ACC112 (cell line): ENCODE results near the gene ECSIT.
"Not testable (repeated sequence)": the region's sequence is repeated elsewhere in the genome, so short reads cannot be mapped to it uniquely, and the experiment has no call there.

Experiments
- H2AFZ ChIP-seq: fragments of 200-600 bp; sonication (generic); one replicate; pipeline ENCODE4 v1.6.0; 2017; ENCODE audit warnings: antibody characterized with exemption, low read length; ENCODE audit not compliant: unreplicated experiment
- H3K27ac ChIP-seq: fragments of 200-600 bp; sonication (generic); 2 replicates; pipeline ENCODE4 v1.5.1; 2014; ENCODE audit warnings: low read depth, mild to moderate bottlenecking, antibody characterized with exemption, low read length, moderate library complexity
- H3K27me3 ChIP-seq: fragments of 200-600 bp; sonication (generic); 2 replicates; pipeline ENCODE4 v1.6.1; 2014; ENCODE audit warnings: mild to moderate bottlenecking, antibody characterized with exemption, low read length, moderate library complexity, mixed read lengths; ENCODE audit not compliant: insufficient read depth
- H3K36me3 ChIP-seq: fragments of 200-600 bp; sonication (generic); 2 replicates; pipeline ENCODE4 v1.6.1; 2016; ENCODE audit warnings: mild to moderate bottlenecking, antibody characterized with exemption, low read length, moderate library complexity, mixed read lengths; ENCODE audit not compliant: insufficient read depth
- H3K4me1 ChIP-seq: fragments of 200-600 bp; sonication (generic); one replicate; pipeline ENCODE4 v1.6.1; 2016; ENCODE audit warnings: low read length, mixed read lengths; ENCODE audit not compliant: insufficient read depth, unreplicated experiment, control insufficient read depth
- H3K4me3 ChIP-seq: fragments of 200-600 bp; sonication (generic); 2 replicates; pipeline ENCODE4 v1.5.1; 2014; ENCODE audit warnings: mild to moderate bottlenecking, low read depth, low read length
- H3K79me2 ChIP-seq: fragments of 200-600 bp; sonication (generic); one replicate; pipeline ENCODE4 v1.6.0; 2016; ENCODE audit warnings: low read length; ENCODE audit not compliant: control insufficient read depth, unreplicated experiment, insufficient read depth

The ECSIT gene

GRCh38 chr19:11475343-11475742 lies 53.6 kb downstream of the ECSIT start:
- not testable (repeated sequence) for H3K4me1 ChIP-seq

DNA sequence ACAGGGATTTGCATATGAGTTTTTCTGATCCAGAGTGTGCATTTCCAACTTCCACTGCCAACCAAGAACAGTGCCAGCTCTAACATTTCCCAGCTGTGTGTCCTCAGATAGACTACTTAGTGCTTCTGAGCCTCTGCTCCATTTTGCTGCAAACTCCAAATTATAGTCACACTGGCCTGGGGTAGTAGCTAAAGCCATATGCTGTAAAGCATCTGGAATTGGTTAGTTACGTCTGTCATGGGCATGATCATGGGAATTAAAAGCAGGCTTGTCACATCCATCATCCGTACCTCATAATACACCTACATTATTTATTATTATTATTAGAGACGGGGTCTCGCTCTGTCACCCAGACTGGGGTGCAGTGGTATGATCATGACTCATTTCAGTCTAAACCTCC lies 55.2 kb downstream of the ECSIT start:
- H2AFZ ChIP-seq, result no peak overlapping the region
- no peaks in the 10 kb centered on the region for H3K79me2 ChIP-seq
- no peak overlapping the region for H3K4me3 ChIP-seq
- H3K36me3 ChIP-seq, result no peaks in the 10 kb centered on the region
- H3K4me1 ChIP-seq, result no peaks in the 10 kb centered on the region
- no peaks in the 10 kb centered on the region for H3K27me3 ChIP-seq
- H3K27ac ChIP-seq, result no peak overlapping the region

More at GRCh38 chr19:11475343-11475742, 53.6 kb downstream of the ECSIT start:
- H3K4me3 ChIP-seq, H3K27ac ChIP-seq, H3K36me3 ChIP-seq, H3K79me2 ChIP-seq, H2AFZ ChIP-seq, H3K27me3 ChIP-seq: not testable (repeated sequence)

DNA sequence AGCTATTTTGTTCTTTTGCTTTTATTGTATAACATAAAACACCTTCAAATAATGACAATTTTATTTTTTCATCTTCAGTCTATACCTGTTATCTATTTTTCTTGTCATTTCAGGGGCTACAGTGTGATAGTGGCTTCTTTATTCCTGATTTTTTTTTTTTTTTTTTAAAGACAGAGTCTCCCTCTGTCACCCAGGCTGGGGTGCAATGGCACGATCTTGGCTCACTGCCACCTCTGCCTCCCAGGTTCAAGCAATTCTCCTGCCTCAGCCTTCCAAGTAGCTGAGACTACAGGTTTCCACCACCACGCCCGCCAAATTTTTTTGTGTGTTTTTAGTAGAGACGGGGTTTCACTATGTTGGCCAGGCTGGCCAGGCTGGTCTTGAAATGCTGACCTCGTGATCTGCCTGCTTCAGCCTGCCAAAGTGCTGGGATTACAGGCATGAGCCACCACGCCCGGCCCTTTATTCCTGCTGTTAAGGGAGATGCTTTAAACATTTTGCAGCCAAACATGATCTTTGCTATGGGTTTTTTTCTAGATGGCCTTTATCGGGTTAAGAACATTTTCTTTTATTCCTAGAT lies 60.6 kb downstream of the ECSIT start:
- not testable (repeated sequence) for H2AFZ ChIP-seq, H3K79me2 ChIP-seq, H3K27ac ChIP-seq, H3K4me3 ChIP-seq, H3K27me3 ChIP-seq, H3K36me3 ChIP-seq, H3K4me1 ChIP-seq

DNA sequence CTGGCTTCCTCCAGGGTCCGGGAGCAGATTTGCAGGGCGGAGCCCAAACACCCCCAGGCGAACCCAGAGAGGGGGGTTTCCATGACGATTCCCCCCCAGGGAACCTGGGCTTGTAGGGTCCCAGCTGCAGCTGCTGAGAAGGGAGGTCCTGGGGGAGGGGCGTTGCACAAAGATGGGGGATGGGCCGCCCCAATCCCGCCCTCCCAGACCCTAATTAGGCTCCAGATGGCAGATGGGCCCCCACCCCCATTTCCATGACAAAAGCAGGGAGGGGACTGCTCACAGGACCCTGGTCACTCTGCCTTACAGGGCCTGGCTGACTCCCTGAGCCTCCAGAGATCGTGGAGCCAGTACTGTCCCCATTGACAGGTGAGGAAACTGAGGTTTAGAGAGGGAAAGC lies 63.3 kb downstream of the ECSIT start:
- Histone ChIP-seq H3K27me3 (no peaks in the 10 kb centered on the region), H3K79me2 (no peaks in the 10 kb centered on the region), H3K36me3 (no peaks in the 10 kb centered on the region)

DNA sequence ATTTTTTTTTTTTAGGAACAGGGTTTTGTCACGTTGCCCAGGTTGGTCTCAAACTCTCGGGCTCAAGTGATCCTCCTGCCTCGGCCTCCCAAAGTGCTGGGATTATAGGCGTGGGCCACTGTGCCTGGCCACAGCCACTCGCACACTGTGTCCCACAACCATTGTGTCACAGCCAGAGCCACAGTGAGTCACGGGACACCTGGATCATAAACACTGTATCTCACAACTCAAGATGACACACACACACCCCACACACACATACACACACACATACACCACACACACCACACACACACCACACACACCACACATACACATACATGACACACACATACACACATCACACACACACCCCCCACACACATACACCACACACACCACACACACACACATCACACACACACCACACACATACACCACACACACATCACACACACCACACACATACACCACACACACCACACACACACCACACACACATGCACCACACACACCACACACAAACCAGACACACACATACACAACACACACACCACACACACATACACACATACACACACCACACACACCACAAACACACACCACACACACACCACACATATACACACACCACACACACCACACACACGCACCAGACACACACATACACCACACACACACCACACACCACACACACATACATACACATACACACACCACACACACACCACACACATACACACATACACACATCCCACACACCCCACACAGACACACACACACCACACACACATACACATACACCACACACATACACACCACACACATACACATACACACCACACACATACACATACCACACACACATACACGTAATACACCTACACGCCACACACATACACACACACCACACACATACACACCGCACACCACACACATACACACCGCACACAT lies 64.3 kb downstream of the ECSIT start:
- H3K27ac ChIP-seq, result no peak overlapping the region
- no peaks in the 10 kb centered on the region for H3K79me2 ChIP-seq
- H3K4me1 ChIP-seq, result no peaks in the 10 kb centered on the region
- H3K27me3 ChIP-seq, result no peaks in the 10 kb centered on the region
- H3K36me3 ChIP-seq, result no peaks in the 10 kb centered on the region
- H2AFZ ChIP-seq, result no peak overlapping the region
- no peak overlapping the region for H3K4me3 ChIP-seq

More for the DNA sequence above, 63.3 kb downstream of the ECSIT start:
- Histone ChIP-seq H3K4me3 (no peak overlapping the region), H2AFZ (no peak overlapping the region), H3K4me1 (no peaks in the 10 kb centered on the region), H3K27ac (no peak overlapping the region)

GRCh38 chr19:11463391-11463790 lies 65.5 kb downstream of the ECSIT start:
- H2AFZ ChIP-seq, result no peak overlapping the region
- H3K79me2 ChIP-seq, result no peaks in the 10 kb centered on the region

GRCh38 chr19:11461453-11461852 lies 67.5 kb downstream of the ECSIT start:
- no peaks in the 10 kb centered on the region for H3K27me3 ChIP-seq
- no peak overlapping the region for H2AFZ ChIP-seq
- no peaks in the 10 kb centered on the region for H3K4me1 ChIP-seq
- H3K4me3 ChIP-seq, result no peak overlapping the region
- H3K27ac ChIP-seq, result no peak overlapping the region
- no peaks in the 10 kb centered on the region for H3K79me2 ChIP-seq
- H3K36me3 ChIP-seq, result no peaks in the 10 kb centered on the region

More at GRCh38 chr19:11463391-11463790, 65.5 kb downstream of the ECSIT start:
- Histone ChIP-seq H3K27me3 (no peaks in the 10 kb centered on the region), H3K4me3 (no peak overlapping the region), H3K4me1 (no peaks in the 10 kb centered on the region), H3K36me3 (no peaks in the 10 kb centered on the region), H3K27ac (no peak overlapping the region)

GRCh38 chr19:11460207-11460606 lies 68.7 kb downstream of the ECSIT start:
- Histone ChIP-seq H3K27ac (no peak overlapping the region), H3K79me2 (no peaks in the 10 kb centered on the region), H3K27me3 (no peaks in the 10 kb centered on the region), H2AFZ (no peak overlapping the region), H3K4me3 (no peak overlapping the region), H3K4me1 (no peaks in the 10 kb centered on the region), H3K36me3 (no peaks in the 10 kb centered on the region)

DNA sequence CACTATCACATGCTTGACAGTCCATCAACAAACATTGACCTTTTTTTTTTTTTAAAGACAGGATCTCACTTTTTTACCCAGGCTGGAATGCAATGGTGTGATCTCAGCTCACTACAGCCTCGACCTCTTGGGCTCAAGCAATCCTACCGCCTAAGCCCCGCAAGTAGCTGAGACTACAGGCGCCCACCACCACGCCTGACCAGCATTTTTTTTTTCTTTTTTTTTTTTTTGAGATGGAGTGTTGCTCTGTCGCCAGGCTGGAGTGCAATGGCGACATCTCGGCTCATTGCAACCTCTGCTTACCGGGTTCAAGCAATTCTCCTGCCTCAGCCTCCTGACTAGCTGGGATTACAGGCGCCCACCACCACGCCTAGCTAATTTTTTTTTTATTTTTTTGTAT lies 70.0 kb downstream of the ECSIT start:
- H3K27me3 ChIP-seq, H2AFZ ChIP-seq, H3K79me2 ChIP-seq, H3K4me3 ChIP-seq, H3K36me3 ChIP-seq, H3K27ac ChIP-seq, H3K4me1 ChIP-seq: not testable (repeated sequence)

DNA sequence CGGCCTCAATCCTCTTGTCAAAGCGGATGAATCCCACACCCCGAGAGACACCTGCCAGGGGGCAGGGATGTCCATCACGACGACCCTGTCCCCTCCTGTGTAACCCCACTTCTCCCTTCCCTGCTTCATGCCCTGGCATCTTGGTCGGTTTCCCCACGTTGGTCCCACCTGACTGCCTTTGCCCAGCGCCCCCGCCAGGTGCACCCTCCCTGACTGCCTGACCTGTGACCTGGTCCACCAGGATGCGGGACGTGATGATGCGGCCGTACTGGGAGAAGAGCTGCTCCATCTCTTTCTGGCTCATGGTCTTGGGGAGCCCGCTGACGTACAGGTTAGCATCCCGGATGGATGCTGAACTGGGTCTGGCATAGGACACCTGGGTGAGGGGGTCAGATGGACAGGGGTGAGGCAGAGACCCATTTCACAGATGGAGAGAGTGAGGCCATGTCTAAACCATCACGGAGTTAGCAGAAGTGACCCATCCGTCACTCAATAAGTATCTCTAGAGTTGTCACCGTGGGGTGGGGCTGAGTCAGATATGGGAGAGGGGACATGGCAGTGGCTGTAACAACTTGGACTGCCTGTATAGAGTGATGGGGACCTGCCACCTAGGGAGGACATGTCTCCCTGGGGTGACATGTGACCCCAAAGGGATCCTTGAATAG lies 70.6 kb downstream of the ECSIT start:
- no peaks in the 10 kb centered on the region for H3K27me3 ChIP-seq
- H3K4me1 ChIP-seq, result no peaks in the 10 kb centered on the region
- H3K27ac ChIP-seq, result no peak overlapping the region
- H2AFZ ChIP-seq, result no peak overlapping the region
- no peaks in the 10 kb centered on the region for H3K79me2 ChIP-seq
- no peaks in the 10 kb centered on the region for H3K36me3 ChIP-seq
- H3K4me3 ChIP-seq, result no peak overlapping the region
